Measurements from ENCODE around the gene THAP4.

The THAP4 gene

GRCh38 chr2:241608881-241609280 lies 28.1 kb downstream of the THAP4 start:
- Histone ChIP-seq H3K4me3 (ENCODE audit: low read depth, low read length) (no peak overlapping the region), H3K27ac (no peak overlapping the region), H3K27me3 (replicated peaks) (no peaks in the 10 kb centered on the region), H3K36me3 (replicated peaks) (peaks cover 7% of the 10 kb centered on the region)
- no peak for DNase-seq
- in situ Hi-C loops (cut with HindIII; ENCODE audit: low pct_ligation_motif_present, low sequenced_read_pairs): no loop called here
- no peak for TF ChIP-seq CTCF (IDR thresholded peaks at IDR 0.05; ENCODE audit: low read depth, low read length, missing control alignments)

- TF ChIP-seq CTCF (IDR thresholded peaks at IDR 0.05; ENCODE audit: low read depth, low read length, missing control alignments): no peak
- in situ Hi-C loops (cut with HindIII; ENCODE audit: low pct_ligation_motif_present, low sequenced_read_pairs): no loop called here
- H3K36me3 ChIP-seq (replicated peaks): peaks cover 9% of the 10 kb centered on the region
- DNase-seq: no peak
- no peak overlapping the region for H3K4me3 ChIP-seq (ENCODE audit: low read depth, low read length)
- no peak overlapping the region for H3K27ac ChIP-seq
- H3K27me3 ChIP-seq (replicated peaks): no peaks in the 10 kb centered on the region
Measured at GRCh38 chr2:241607162-241607885, 29.6 kb downstream of the THAP4 start.

- H3K27me3 ChIP-seq (replicated peaks): no peaks in the 10 kb centered on the region
- no peak overlapping the region for H3K4me3 ChIP-seq (ENCODE audit: low read depth, low read length)
- no peak for TF ChIP-seq CTCF (IDR thresholded peaks at IDR 0.05; ENCODE audit: low read depth, low read length, missing control alignments)
- H3K36me3 ChIP-seq (replicated peaks): peaks cover 14% of the 10 kb centered on the region
- in situ Hi-C loops (cut with HindIII; ENCODE audit: low pct_ligation_motif_present, low sequenced_read_pairs): no loop called here
- no peak for DNase-seq
- no peak overlapping the region for H3K27ac ChIP-seq
Measured at GRCh38 chr2:241606186-241606585, 30.8 kb downstream of the THAP4 start.

- no peak for DNase-seq
- Histone ChIP-seq H3K27me3 (replicated peaks) (no peaks in the 10 kb centered on the region), H3K27ac (no peak overlapping the region), H3K4me3 (ENCODE audit: low read depth, low read length) (no peak overlapping the region), H3K36me3 (replicated peaks) (peaks cover 21% of the 10 kb centered on the region)
- TF ChIP-seq CTCF (IDR thresholded peaks at IDR 0.05; ENCODE audit: low read depth, low read length, missing control alignments): no peak
- in situ Hi-C loops (cut with HindIII; ENCODE audit: low pct_ligation_motif_present, low sequenced_read_pairs): no loop called here
Measured at GRCh38 chr2:241603686-241604085, 33.3 kb downstream of the THAP4 start.

GRCh38 chr2:241602720-241603119 lies 34.2 kb downstream of the THAP4 start:
- in situ Hi-C loops (cut with HindIII; ENCODE audit: low pct_ligation_motif_present, low sequenced_read_pairs): no loop called here
- H3K4me3 ChIP-seq (ENCODE audit: low read depth, low read length): no peak overlapping the region
- H3K27me3 ChIP-seq (replicated peaks): no peaks in the 10 kb centered on the region
- peaks cover 21% of the 10 kb centered on the region for H3K36me3 ChIP-seq (replicated peaks)
- no peak for DNase-seq
- TF ChIP-seq CTCF (IDR thresholded peaks at IDR 0.05; ENCODE audit: low read depth, low read length, missing control alignments): no peak
- no peak overlapping the region for H3K27ac ChIP-seq

GRCh38 chr2:241601841-241602240 lies 35.1 kb downstream of the THAP4 start:
- no peak for TF ChIP-seq CTCF (IDR thresholded peaks at IDR 0.05; ENCODE audit: low read depth, low read length, missing control alignments)
- Histone ChIP-seq H3K36me3 (replicated peaks) (peaks cover 21% of the 10 kb centered on the region), H3K4me3 (ENCODE audit: low read depth, low read length) (no peak overlapping the region), H3K27me3 (replicated peaks) (no peaks in the 10 kb centered on the region), H3K27ac (no peak overlapping the region)
- in situ Hi-C loops (cut with HindIII; ENCODE audit: low pct_ligation_motif_present, low sequenced_read_pairs): no loop called here
- DNase-seq: no peak
